Measurements from ENCODE around the gene TIAM1.

DNA sequence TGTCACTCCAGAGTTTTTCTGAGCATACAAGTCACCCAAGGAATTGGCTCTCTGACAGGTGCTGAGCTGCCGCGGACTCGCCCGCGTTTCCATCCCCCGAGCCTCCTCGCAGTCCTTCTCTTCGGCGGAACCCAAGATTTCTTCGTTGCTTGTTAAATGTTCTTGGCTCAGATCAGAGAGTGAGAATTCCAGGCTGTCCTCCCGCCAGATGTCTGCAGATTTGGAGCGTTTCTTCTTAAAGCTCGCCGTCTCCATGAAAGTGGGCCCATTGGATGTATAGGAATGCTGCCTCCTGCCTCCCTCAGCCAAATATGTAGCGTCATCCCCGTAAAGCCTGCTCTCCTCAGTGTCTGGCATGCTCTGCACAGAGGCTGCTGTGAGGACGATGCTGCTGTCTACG is 77.8 kb downstream of the TIAM1 start:
- TF ChIP-seq CTCF (conservative IDR thresholded peaks at IDR 0.05) = no peak
- TF ChIP-seq EZH2 (IDR thresholded peaks at IDR 0.05; ENCODE audit: low read depth) = no peak

Data from PC-9 (cell line).